T-helper 17 cell (primary cell): ENCODE measurements around the gene F2RL2. TPM values are rescaled to one million over a fixed set of nuclear protein-coding genes. Genes with fewer than 3 reads are reported as not detected.
"Not testable (repeated sequence)": the region's sequence is repeated elsewhere in the genome, so short reads cannot be mapped to it uniquely, and the experiment has no call there.

Experiments used
- ATAC-seq: fragments of 150-1000 bp; cut with Tn5 transposase; 2 replicates; pipeline ENCODE4 v1.10.0; 2021; ENCODE audit warnings: mild to moderate bottlenecking, moderate library complexity
- DNase-seq, 3 donors: peaks; one replicate each; pipeline versions ENCODE4 v3.0.0 to v3.0.0-alpha.2; 2020 to 2021
- H3K9me3 ChIP-seq: one replicate; pipeline ENCODE4 v1.7.0; 2013; ENCODE audit warnings: low read length, mild to moderate bottlenecking; ENCODE audit not compliant: control insufficient read depth, poor library complexity, severe bottlenecking
- H3K27ac Mint-ChIP-seq: one replicate; pipeline ENCODE4 v1.8.0; 2022; ENCODE audit warnings: mild to moderate bottlenecking, moderate library complexity, mixed read lengths
- H3K27me3 Mint-ChIP-seq: one replicate; pipeline ENCODE4 v1.8.0; 2022; ENCODE audit warnings: mixed read lengths
- H3K36me3 Mint-ChIP-seq: one replicate; pipeline ENCODE4 v1.8.0; 2022; ENCODE audit warnings: low read depth, mixed read lengths
- H3K4me1 Mint-ChIP-seq: one replicate; pipeline ENCODE4 v1.8.0; 2022; ENCODE audit warnings: mild to moderate bottlenecking, mixed read lengths
- H3K4me3 Mint-ChIP-seq: one replicate; pipeline ENCODE4 v1.8.0; 2022; ENCODE audit warnings: mild to moderate bottlenecking, moderate library complexity, mixed read lengths
- total RNA-seq, 4 donors: library from RNA in 2 of 4; stranded (reverse) in 2 of 4; gene quantifications; one replicate each; pipeline ENCODE4 v1.2.3 and lab custom pipeline; 2022 to 2026

The F2RL2 gene
- total RNA-seq, 2 donors from 2014 or later, result not detected

DNA sequence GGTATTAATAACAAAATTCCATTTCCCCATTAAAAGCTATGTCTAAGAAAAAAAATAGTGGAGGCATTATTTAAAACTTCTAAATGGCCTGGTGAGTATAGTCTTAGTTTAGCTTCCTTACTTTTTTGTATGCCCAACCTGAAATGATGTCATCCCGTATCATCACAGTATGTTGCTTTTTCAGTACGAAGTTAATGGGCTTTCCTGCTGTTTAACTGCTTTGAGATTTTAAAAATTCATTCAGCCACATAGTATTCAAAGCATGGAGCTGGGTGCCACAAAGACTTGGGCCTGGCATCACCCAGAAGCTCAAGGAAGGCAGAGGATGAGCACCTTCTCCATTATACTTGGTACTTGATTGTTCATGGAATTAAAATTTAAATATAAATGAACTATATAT is 7.4 kb downstream of the F2RL2 start:
- Mint-ChIP-seq H3K4me1 (peaks cover 25% of the 10 kb centered on the region), H3K27ac (no peak overlapping the region), H3K36me3 (peaks cover 21% of the 10 kb centered on the region), H3K4me3 (no peak overlapping the region), H3K27me3 (no peaks in the 10 kb centered on the region)
- no peak for DNase-seq
- no peaks in the 10 kb centered on the region for H3K9me3 ChIP-seq
- ATAC-seq, result no peak

DNA sequence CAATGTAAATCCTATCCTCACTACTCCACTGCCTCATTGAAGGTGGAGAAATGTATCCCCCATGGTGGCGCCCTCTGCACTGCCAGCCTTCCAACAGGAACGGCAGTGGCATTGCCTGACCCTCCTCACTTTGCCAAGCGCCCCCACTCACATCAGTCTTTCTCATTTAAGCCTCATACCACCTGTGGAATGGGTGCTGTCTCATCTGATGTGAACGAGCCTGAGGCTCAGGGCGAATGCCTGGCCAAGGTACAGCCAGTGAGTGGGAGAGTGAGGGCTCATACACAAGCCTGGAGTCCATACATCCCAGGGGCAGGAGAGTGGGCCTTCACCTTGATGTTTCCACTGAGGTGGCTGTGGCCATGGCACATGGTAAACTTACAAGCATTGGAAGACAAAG is 10.3 kb downstream of the F2RL2 start:
- DNase-seq, result no peak
- Mint-ChIP-seq H3K4me1 (peaks cover 19% of the 10 kb centered on the region), H3K27ac (no peak overlapping the region), H3K4me3 (no peak overlapping the region), H3K27me3 (no peaks in the 10 kb centered on the region), H3K36me3 (peaks cover 15% of the 10 kb centered on the region)
- H3K9me3 ChIP-seq, result no peaks in the 10 kb centered on the region
- ATAC-seq, result no peak

DNA sequence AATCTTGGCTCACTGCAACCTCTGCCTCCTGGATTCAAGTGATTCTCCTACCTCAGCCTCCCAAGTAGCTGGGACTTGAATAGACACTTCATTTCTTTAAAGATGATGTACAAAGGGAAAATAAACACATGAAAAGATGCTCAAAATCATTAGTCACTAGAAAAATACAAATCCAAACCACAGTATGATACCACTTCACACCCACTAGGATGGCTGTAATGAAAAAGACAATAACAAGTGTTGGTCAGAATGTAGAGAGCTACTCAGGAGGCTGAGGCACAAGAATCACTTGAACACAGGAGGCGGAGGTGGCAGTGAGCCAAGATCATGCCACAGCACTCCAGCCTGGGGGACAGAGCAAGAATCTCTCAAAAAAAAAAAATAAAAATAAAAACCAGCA is 13.0 kb downstream of the F2RL2 start:
- Mint-ChIP-seq H3K36me3 (peaks cover 3% of the 10 kb centered on the region), H3K4me1 (peaks cover 14% of the 10 kb centered on the region)

DNA sequence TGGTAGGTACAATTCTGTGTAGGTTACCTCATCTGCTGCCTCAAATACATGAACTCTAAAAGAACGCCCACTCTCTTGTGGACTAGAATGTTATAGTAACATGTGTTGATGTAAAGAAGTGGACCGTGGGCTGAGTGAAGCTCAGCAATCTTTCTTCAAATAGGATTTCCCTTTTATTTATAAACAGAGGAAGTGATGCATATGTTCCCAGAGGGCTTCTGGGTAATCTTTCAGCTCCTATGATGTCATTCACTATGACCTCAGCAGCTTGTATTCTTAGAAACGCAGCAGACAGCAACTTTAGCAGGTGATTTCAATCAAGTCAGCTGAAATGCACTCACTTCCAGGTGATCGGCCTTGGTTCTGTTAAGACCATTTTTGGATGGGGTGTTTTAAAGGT is 14.4 kb downstream of the F2RL2 start:
- Mint-ChIP-seq H3K36me3 (peaks cover 5% of the 10 kb centered on the region), H3K27me3 (no peaks in the 10 kb centered on the region), H3K4me1 (peaks cover 17% of the 10 kb centered on the region), H3K4me3 (no peak overlapping the region), H3K27ac (no peak overlapping the region)
- no peak for DNase-seq
- ATAC-seq, result peak; percentile 56
- no peaks in the 10 kb centered on the region for H3K9me3 ChIP-seq

More for the DNA sequence above, 13.0 kb downstream of the F2RL2 start:
- Mint-ChIP-seq H3K27me3 (no peaks in the 10 kb centered on the region), H3K27ac (no peak overlapping the region), H3K4me3 (no peak overlapping the region)
- no peaks in the 10 kb centered on the region for H3K9me3 ChIP-seq
- DNase-seq, result no peak
- ATAC-seq, result no peak

DNA sequence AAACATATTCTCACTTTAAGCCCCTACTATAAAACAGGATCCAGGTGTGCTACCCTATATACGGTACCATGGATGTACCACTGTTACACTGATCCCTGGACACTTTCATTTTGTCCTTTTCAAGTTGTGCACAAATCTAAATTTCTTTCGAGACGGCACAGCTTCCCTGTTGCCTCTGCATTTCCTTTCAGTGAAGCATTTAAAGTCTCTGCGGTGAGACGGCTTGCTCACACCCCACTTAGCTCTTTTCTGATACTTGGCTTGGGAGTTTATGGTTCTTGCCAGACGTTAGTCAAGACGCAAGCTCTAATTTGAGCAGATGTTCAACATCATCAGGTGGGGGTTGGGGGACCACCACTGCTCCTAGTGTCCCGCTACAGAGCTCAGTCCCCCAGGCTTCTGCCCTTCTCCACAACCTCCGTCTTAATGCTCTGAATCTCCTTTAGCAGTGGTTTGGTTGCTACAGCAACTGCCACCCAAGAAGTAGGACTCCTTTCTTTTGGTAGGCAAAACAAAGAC is 15.8 kb downstream of the F2RL2 start:
- H3K9me3 ChIP-seq, result no peaks in the 10 kb centered on the region
- Mint-ChIP-seq H3K27me3 (no peaks in the 10 kb centered on the region), H3K4me3 (no peak overlapping the region), H3K4me1 (peaks cover 20% of the 10 kb centered on the region), H3K36me3 (peaks cover 9% of the 10 kb centered on the region), H3K27ac (peak overlapping the region; percentile 14)
- DNase-seq, result no peak
- ATAC-seq, result peak; percentile 33

DNA sequence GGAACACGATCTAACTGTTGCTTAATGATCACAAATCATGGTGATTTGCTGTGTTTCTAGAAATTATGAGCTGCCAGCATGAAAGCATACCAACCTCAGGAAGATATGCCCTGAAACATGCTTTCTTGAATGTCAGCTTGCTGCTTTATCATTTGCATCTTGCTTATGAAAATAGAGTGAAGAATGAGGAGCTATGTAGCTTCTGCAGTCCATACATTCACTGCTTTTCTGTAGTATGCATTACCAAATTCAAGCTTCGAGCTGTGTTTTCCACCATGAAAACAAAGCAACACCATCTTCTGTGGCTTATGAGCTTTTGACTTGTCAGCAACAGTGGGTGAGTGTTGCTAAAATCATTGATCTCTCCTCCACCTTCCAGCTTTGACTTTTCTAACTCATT is 16.5 kb downstream of the F2RL2 start:
- H3K9me3 ChIP-seq, result no peaks in the 10 kb centered on the region
- no peaks in the 10 kb centered on the region for H3K27me3 Mint-ChIP-seq
- no peak for ATAC-seq
- H3K4me3 Mint-ChIP-seq, result no peak overlapping the region
- H3K4me1 Mint-ChIP-seq, result peaks cover 20% of the 10 kb centered on the region
- no peak for DNase-seq
- peak overlapping the region; percentile 14 for H3K27ac Mint-ChIP-seq
- peaks cover 9% of the 10 kb centered on the region for H3K36me3 Mint-ChIP-seq

DNA sequence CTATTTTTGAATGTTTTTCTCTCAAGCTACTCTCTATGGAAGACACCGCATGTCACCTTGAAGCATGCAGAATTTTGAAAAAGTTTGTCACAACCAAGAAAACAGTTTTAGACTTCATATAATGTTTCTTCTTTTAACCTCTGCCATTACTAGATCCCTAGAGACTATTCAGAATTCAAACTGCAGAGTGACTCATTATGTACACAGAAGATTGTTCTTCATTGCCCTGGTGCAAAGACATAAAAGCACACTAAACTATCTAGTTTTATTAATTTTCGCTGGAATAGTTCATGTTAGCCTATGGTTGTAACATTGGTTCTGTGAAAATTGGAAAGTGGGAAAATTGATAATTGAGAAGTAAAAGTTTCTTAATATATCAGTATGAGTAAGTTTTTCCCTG is 18.4 kb downstream of the F2RL2 start:
- no peaks in the 10 kb centered on the region for H3K9me3 ChIP-seq
- DNase-seq, result no peak
- no peaks in the 10 kb centered on the region for H3K27me3 Mint-ChIP-seq
- peaks cover 15% of the 10 kb centered on the region for H3K4me1 Mint-ChIP-seq
- peak overlapping the region; percentile 45 for H3K27ac Mint-ChIP-seq
- no peak overlapping the region for H3K4me3 Mint-ChIP-seq
- no peak for ATAC-seq
- peaks cover 6% of the 10 kb centered on the region for H3K36me3 Mint-ChIP-seq

DNA sequence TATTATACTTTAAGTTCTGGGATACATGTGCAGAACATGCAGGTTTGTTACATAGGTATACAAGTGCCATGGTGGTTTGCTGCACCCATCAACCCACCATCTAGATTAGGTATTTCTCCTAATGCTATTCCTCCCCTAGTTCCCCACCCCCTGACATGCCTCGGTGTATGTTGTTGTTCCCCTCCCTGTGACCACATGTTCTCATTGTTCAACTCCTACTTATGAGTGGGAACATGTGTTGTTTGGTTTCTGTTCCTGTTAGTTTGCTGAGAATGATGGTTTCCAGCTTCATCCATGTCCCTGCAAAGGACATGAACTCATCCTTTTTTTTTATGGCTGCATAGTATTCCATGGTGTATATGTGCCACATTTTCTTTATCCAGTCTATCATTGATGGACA is 19.2 kb downstream of the F2RL2 start:
- not testable (repeated sequence) for H3K36me3 Mint-ChIP-seq, H3K9me3 ChIP-seq, ATAC-seq, DNase-seq, H3K4me3 Mint-ChIP-seq, H3K27me3 Mint-ChIP-seq
- Mint-ChIP-seq H3K4me1 (peaks cover 15% of the 10 kb centered on the region), H3K27ac (peak overlapping the region; percentile 45)

DNA sequence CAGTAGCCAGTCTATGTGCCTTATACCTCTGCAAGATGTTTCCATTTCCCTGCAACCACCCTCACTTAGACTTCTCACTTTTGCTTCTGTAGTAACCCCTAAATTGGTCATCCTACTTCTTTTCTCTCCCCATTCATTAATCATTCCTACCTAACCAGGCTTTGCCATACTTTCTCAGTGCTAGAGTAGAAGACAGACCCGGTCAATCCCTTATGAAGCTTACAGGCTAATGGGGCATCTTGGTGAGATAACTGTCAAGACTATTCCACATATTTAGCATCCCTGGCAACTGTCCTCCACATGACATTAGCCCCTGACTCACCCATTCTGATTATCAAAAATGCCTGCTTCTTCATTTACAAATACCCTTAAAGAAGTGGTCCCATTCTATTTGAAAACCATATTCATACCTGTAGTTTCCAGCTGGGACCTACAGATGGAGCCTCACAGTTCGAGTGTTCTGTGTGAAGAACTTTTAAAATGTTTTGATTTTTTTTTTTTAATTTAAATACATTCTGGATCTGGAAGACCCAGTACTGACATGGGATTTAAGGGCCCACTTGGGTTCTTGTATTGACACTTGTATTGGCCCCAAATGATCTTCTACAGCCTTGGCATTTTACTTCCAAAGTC is 21.0 kb downstream of the F2RL2 start:
- Mint-ChIP-seq H3K4me1 (peaks cover 7% of the 10 kb centered on the region), H3K36me3 (peaks cover 6% of the 10 kb centered on the region)

DNA sequence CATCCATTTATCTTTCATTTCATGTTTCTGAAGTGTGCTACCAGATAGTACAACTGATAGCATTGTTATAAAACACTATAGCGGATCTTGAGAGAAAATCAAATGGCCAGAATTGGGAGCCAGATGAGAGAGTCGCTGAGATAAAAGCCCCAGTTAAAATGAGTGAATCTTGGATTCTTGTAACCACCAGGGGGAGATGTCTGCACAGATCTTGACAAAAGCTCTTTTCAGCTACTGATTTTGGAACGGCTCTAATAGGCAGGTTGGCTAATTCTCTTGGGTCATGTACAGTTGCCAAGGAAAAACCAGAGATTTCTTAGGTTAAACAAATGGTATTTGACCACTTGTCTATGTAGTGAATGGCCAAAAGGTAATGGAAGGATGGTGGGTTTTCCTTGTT is 21.7 kb downstream of the F2RL2 start:
- no peak overlapping the region for H3K27ac Mint-ChIP-seq
- no peaks in the 10 kb centered on the region for H3K27me3 Mint-ChIP-seq
- H3K4me1 Mint-ChIP-seq, result peaks cover 7% of the 10 kb centered on the region
- H3K9me3 ChIP-seq, result no peaks in the 10 kb centered on the region
- H3K36me3 Mint-ChIP-seq, result peaks cover 6% of the 10 kb centered on the region
- DNase-seq, result no peak
- ATAC-seq, result peak; percentile 73
- no peak overlapping the region for H3K4me3 Mint-ChIP-seq

More for the DNA sequence above, 21.0 kb downstream of the F2RL2 start:
- ATAC-seq, result no peak
- no peaks in the 10 kb centered on the region for H3K9me3 ChIP-seq
- no peak overlapping the region for H3K27ac Mint-ChIP-seq
- DNase-seq, result no peak
- H3K4me3 Mint-ChIP-seq, result no peak overlapping the region
- H3K27me3 Mint-ChIP-seq, result no peaks in the 10 kb centered on the region

DNA sequence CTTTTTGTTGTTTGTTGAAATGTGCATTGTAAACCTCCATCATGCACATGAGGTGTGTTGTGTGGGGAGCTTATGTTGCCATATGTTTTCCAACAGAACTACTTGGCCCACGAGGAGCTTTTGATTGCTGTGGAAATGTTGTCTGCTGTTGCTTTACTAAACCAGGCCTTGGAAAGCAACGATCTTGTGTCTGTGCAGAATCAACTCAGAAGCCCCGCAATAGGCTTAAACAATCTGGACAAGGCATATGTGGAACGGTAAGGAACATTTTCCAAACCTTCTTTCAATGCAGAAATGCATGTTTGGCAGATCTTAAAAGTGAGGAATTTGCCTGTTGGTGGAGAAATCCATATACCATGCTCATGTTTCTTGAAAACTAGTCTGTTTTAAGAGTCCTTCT is 22.5 kb downstream of the F2RL2 start:
- no peak overlapping the region for H3K27ac Mint-ChIP-seq
- no peaks in the 10 kb centered on the region for H3K9me3 ChIP-seq
- H3K4me3 Mint-ChIP-seq, result no peak overlapping the region
- peaks cover 6% of the 10 kb centered on the region for H3K36me3 Mint-ChIP-seq
- H3K4me1 Mint-ChIP-seq, result peaks cover 7% of the 10 kb centered on the region
- H3K27me3 Mint-ChIP-seq, result no peaks in the 10 kb centered on the region
- ATAC-seq (no peak), DNase-seq (no peak)

DNA sequence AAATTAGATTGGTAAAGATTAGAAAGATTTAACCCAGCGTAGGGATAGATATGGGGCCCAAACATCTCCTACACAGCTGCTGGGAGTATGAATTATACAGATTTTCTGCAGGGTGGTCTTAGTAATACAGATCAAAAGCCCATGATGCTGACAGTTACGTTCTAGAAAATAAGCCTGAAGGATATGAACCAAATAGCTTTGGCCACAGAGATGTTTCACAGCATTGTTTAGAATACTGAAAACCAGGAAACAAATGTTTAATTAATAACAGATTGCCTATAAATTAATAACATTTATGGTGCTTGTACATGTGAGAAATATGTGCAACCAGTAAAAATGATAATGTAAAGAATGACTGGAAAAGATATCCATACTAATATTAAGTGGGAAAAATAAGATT is 24.7 kb downstream of the F2RL2 start:
- Mint-ChIP-seq H3K4me3 (no peak overlapping the region), H3K27ac (no peak overlapping the region), H3K27me3 (no peaks in the 10 kb centered on the region), H3K36me3 (peaks cover 3% of the 10 kb centered on the region), H3K4me1 (peaks cover 2% of the 10 kb centered on the region)
- ATAC-seq (no peak), DNase-seq (no peak)
- H3K9me3 ChIP-seq, result no peaks in the 10 kb centered on the region

DNA sequence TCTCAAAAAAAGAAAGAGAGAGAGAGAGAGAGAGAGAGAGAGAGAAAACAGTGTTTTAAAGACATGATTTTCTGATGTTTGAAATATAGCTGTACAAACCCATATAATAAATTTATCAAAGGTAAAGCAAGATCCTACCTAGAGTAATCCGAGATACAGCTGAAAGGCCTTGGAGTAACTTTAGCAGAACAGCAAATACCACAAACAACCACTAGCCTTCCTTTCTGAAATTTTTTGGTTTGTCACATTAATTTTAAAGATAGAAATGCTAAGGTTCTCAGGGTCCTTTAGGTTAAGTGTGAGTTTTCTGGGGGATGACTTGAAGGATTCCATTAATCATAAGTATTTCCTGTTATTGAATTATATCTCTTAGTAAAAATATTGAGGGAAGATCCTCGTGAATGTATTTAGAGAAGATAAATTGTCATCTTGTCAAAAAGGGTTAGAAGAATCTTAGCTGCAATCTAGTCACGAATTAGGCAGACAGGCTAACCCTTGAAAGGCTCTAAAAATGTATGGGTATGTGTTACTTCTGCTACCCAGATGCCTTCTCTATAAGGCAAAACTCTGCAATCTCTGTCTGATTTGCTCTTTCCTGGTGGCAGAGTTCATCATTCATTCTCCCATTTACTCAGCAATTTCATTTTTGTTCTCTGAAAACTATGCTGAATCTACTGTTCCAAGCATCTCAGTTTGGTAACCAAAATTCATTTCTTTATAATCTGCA is 27.3 kb downstream of the F2RL2 start:
- no peak for ATAC-seq
- DNase-seq, result no peak
- no peaks in the 10 kb centered on the region for H3K9me3 ChIP-seq
- Mint-ChIP-seq H3K27me3 (no peaks in the 10 kb centered on the region), H3K27ac (peak overlapping the region; percentile 57), H3K4me3 (no peak overlapping the region), H3K4me1 (peaks cover 9% of the 10 kb centered on the region), H3K36me3 (peaks cover 8% of the 10 kb centered on the region)

DNA sequence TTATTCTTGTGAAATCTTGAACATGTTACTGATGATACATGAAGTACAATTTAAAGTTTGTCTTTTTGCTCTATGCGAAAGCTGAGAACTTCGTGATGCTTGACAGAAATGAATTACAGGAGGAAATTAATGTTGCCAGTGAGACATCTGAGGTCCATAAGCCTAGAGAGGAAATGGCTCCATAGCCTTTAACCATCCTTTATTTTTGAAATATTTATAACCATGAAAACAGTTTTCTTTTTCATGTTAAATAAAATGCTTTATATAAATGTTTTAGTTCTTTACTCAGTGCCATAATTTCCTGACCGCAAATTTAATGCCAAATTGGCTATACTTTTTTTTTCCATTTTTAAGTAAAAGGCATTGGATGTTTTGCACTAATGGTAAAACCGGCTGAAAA is 29.1 kb downstream of the F2RL2 start:
- H3K27me3 Mint-ChIP-seq, result no peaks in the 10 kb centered on the region
- peak overlapping the region; percentile 37 for H3K27ac Mint-ChIP-seq
- H3K4me3 Mint-ChIP-seq, result no peak overlapping the region
- H3K9me3 ChIP-seq, result no peaks in the 10 kb centered on the region
- peaks cover 11% of the 10 kb centered on the region for H3K36me3 Mint-ChIP-seq
- DNase-seq, result no peak
- ATAC-seq, result no peak
- H3K4me1 Mint-ChIP-seq, result peaks cover 9% of the 10 kb centered on the region
